RCC 7860 (cell line): Measurements from ENCODE around the gene ALG2.

Experiments used
- DNase-seq: peaks from one replicate; pipeline ENCODE4 v3.0.0-alpha.2; 2015; ENCODE audit warnings: low spot score
- FAIRE-seq: peaks from 2 replicates; lab custom pipeline; 2012; peaks lifted over from hg19 to GRCh38; lab: Jason Lieb, UNC

Gene ALG2

GRCh38 chr9:99193466-99193821 lies 28.3 kb downstream of the ALG2 start:
- FAIRE-seq (no peak), DNase-seq (no peak)

- DNase-seq (no peak), FAIRE-seq (no peak)
Measured at GRCh38 chr9:99192786-99193465, 28.8 kb downstream of the ALG2 start.

GRCh38 chr9:99190597-99191283 lies 31.0 kb downstream of the ALG2 start:
- FAIRE-seq (no peak), DNase-seq (no peak)

- DNase-seq: no peak
- no peak for FAIRE-seq
Measured at GRCh38 chr9:99189887-99190596, 31.7 kb downstream of the ALG2 start.

GRCh38 chr9:99189186-99189585 lies 32.6 kb downstream of the ALG2 start:
- FAIRE-seq (no peak), DNase-seq (no peak)

GRCh38 chr9:99187311-99187710 lies 34.4 kb downstream of the ALG2 start:
- no peak for DNase-seq
- no peak for FAIRE-seq

- DNase-seq: no peak
- no peak for FAIRE-seq
Measured at GRCh38 chr9:99185934-99186333, 35.8 kb downstream of the ALG2 start.

GRCh38 chr9:99185348-99185632 lies 36.5 kb downstream of the ALG2 start:
- no peak for FAIRE-seq

GRCh38 chr9:99184475-99185347 lies 37.0 kb downstream of the ALG2 start:
- DNase-seq (peak; percentile 95), FAIRE-seq (peak; percentile 67)

More at GRCh38 chr9:99185348-99185632, 36.5 kb downstream of the ALG2 start:
- no peak for DNase-seq

- FAIRE-seq: no peak
- peak; percentile 15 for DNase-seq
Measured at GRCh38 chr9:99184110-99184474, 37.6 kb downstream of the ALG2 start.

GRCh38 chr9:99183616-99184015 lies 38.1 kb downstream of the ALG2 start:
- DNase-seq (no peak), FAIRE-seq (no peak)

GRCh38 chr9:99182356-99182755 lies 39.4 kb downstream of the ALG2 start:
- DNase-seq (no peak), FAIRE-seq (no peak)

GRCh38 chr9:99181621-99182020 lies 40.1 kb downstream of the ALG2 start:
- peak; percentile 11 for FAIRE-seq
- peak; percentile 80 for DNase-seq

- FAIRE-seq (no peak), DNase-seq (no peak)
Measured at GRCh38 chr9:99181206-99181605, 40.5 kb downstream of the ALG2 start.

GRCh38 chr9:99180662-99181061 lies 41.1 kb downstream of the ALG2 start:
- DNase-seq (no peak), FAIRE-seq (no peak)

GRCh38 chr9:99180199-99180598 lies 41.5 kb downstream of the ALG2 start:
- FAIRE-seq (no peak), DNase-seq (no peak)

GRCh38 chr9:99178912-99179872 lies 42.5 kb downstream of the ALG2 start:
- no peak for FAIRE-seq

GRCh38 chr9:99177576-99178366 lies 44.0 kb downstream of the ALG2 start:
- DNase-seq (no peak), FAIRE-seq (no peak)

More at GRCh38 chr9:99178912-99179872, 42.5 kb downstream of the ALG2 start:
- no peak for DNase-seq

GRCh38 chr9:99176527-99177013 lies 45.2 kb downstream of the ALG2 start:
- no peak for FAIRE-seq
- DNase-seq: no peak
